Stomach smooth muscle (tissue), 2 donors: ENCODE results near the gene ISM1.
A peak's percentile ranks its signal among the peaks of the same experiment; 100 is the strongest.

Source experiments
- H3K27ac ChIP-seq: one replicate; pipeline ENCODE4 v1.7.0; 2013; ENCODE audit warnings: mild to moderate bottlenecking, low read length, inconsistent platforms
- H3K27me3 ChIP-seq, 2 donors: one replicate each; pipeline ENCODE4 v1.7.0; 2013; ENCODE audit warnings: low read length in 2 of 2; ENCODE audit not compliant: insufficient read depth in 2 of 2, control insufficient read depth in 1 of 2
- H3K36me3 ChIP-seq, 2 donors: one replicate each; pipeline ENCODE4 v1.7.0; 2013; ENCODE audit warnings: low read length in 2 of 2; ENCODE audit not compliant: control insufficient read depth in 2 of 2, insufficient read depth in 2 of 2
- H3K4me1 ChIP-seq: one replicate; pipeline ENCODE4 v1.7.0; 2013; ENCODE audit warnings: low read length; ENCODE audit not compliant: control insufficient read depth, insufficient read depth
- H3K4me3 ChIP-seq, 2 donors: one replicate each; pipeline ENCODE4 v1.7.0; 2013; ENCODE audit warnings: low read length in 2 of 2
- H3K9ac ChIP-seq, 2 donors: one replicate each; pipeline ENCODE4 v1.7.0; 2013; ENCODE audit warnings: low read length in 2 of 2, mild to moderate bottlenecking in 1 of 2
- H3K9me3 ChIP-seq, 2 donors: one replicate each; pipeline ENCODE4 v1.7.0; 2013; ENCODE audit warnings: low read length in 2 of 2; ENCODE audit not compliant: control insufficient read depth in 2 of 2
- donor health status: healthy.
- donor health status: Pancreatic carcinoma.

Gene ISM1

GRCh38 chr20:13313201-13313600 is 92.1 kb downstream of the ISM1 start:
- Histone ChIP-seq H3K27me3 (no peaks in the 10 kb centered on the region), H3K27ac (no peak overlapping the region), H3K9me3 (no peaks in the 10 kb centered on the region), H3K4me1 (no peaks in the 10 kb centered on the region), H3K4me3 (no peak overlapping the region), H3K9ac (no peak overlapping the region), H3K36me3 (no peaks in the 10 kb centered on the region)

GRCh38 chr20:13317439-13317838 is 96.4 kb downstream of the ISM1 start:
- Histone ChIP-seq H3K27me3 (no peaks in the 10 kb centered on the region), H3K9me3 (no peaks in the 10 kb centered on the region), H3K27ac (no peak overlapping the region), H3K4me3 (no peak overlapping the region), H3K9ac (no peak overlapping the region), H3K4me1 (peaks cover 5% of the 10 kb centered on the region), H3K36me3 (no peaks in the 10 kb centered on the region)

- H3K36me3 ChIP-seq, result no peaks in the 10 kb centered on the region
Measured at GRCh38 chr20:13318871-13319521, 97.9 kb downstream of the ISM1 start.

GRCh38 chr20:13320702-13321101 is 99.6 kb downstream of the ISM1 start:
- H3K4me3 ChIP-seq, result no peak overlapping the region
- peaks cover 5% of the 10 kb centered on the region for H3K4me1 ChIP-seq
- no peaks in the 10 kb centered on the region for H3K36me3 ChIP-seq
- H3K27ac ChIP-seq, result no peak overlapping the region
- no peaks in the 10 kb centered on the region for H3K27me3 ChIP-seq
- no peak overlapping the region for H3K9ac ChIP-seq
- no peaks in the 10 kb centered on the region for H3K9me3 ChIP-seq

More at GRCh38 chr20:13318871-13319521, 97.9 kb downstream of the ISM1 start:
- H3K9ac ChIP-seq, result no peak overlapping the region
- H3K27ac ChIP-seq, result no peak overlapping the region
- H3K27me3 ChIP-seq, result no peaks in the 10 kb centered on the region
- no peaks in the 10 kb centered on the region for H3K9me3 ChIP-seq
- no peak overlapping the region for H3K4me3 ChIP-seq
- H3K4me1 ChIP-seq, result peaks cover 5% of the 10 kb centered on the region

GRCh38 chr20:13321416-13321815 is 100.3 kb downstream of the ISM1 start:
- Histone ChIP-seq H3K4me3 (no peak overlapping the region), H3K27me3 (no peaks in the 10 kb centered on the region), H3K36me3 (no peaks in the 10 kb centered on the region), H3K9ac (no peak overlapping the region), H3K4me1 (peaks cover 5% of the 10 kb centered on the region), H3K27ac (peak overlapping the region; percentile 46), H3K9me3 (no peaks in the 10 kb centered on the region)

GRCh38 chr20:13322198-13322597 is 101.1 kb downstream of the ISM1 start:
- Histone ChIP-seq H3K4me1 (peaks cover 5% of the 10 kb centered on the region), H3K27me3 (no peaks in the 10 kb centered on the region), H3K36me3 (no peaks in the 10 kb centered on the region), H3K4me3 (peak overlapping the region in 1 of 2 donors; percentile 20), H3K9ac (no peak overlapping the region), H3K27ac (peak overlapping the region; percentile 32), H3K9me3 (no peaks in the 10 kb centered on the region)

- H3K9ac ChIP-seq, result no peak overlapping the region
- no peaks in the 10 kb centered on the region for H3K9me3 ChIP-seq
- H3K4me3 ChIP-seq, result no peak overlapping the region
- H3K27me3 ChIP-seq, result no peaks in the 10 kb centered on the region
- peaks cover 5% of the 10 kb centered on the region for H3K4me1 ChIP-seq
- H3K27ac ChIP-seq, result peak overlapping the region; percentile 32
- H3K36me3 ChIP-seq, result no peaks in the 10 kb centered on the region
Measured at GRCh38 chr20:13322621-13323020, 101.5 kb downstream of the ISM1 start.

GRCh38 chr20:13325033-13325432 is 104.0 kb downstream of the ISM1 start:
- Histone ChIP-seq H3K4me3 (no peak overlapping the region), H3K9ac (no peak overlapping the region), H3K4me1 (peaks cover 5% of the 10 kb centered on the region), H3K27ac (no peak overlapping the region), H3K9me3 (no peaks in the 10 kb centered on the region), H3K27me3 (no peaks in the 10 kb centered on the region), H3K36me3 (no peaks in the 10 kb centered on the region)

- Histone ChIP-seq H3K9ac (no peak overlapping the region), H3K36me3 (no peaks in the 10 kb centered on the region), H3K4me1 (peaks cover 5% of the 10 kb centered on the region), H3K27ac (no peak overlapping the region), H3K9me3 (no peaks in the 10 kb centered on the region), H3K27me3 (no peaks in the 10 kb centered on the region), H3K4me3 (no peak overlapping the region)
Measured at GRCh38 chr20:13325796-13326340, 104.8 kb downstream of the ISM1 start.

- Histone ChIP-seq H3K36me3 (no peaks in the 10 kb centered on the region), H3K4me3 (no peak overlapping the region), H3K27ac (no peak overlapping the region), H3K27me3 (no peaks in the 10 kb centered on the region), H3K4me1 (peaks cover 6% of the 10 kb centered on the region), H3K9ac (no peak overlapping the region), H3K9me3 (no peaks in the 10 kb centered on the region)
Measured at GRCh38 chr20:13331536-13331935, 110.5 kb downstream of the ISM1 start.

- Histone ChIP-seq H3K27me3 (no peaks in the 10 kb centered on the region), H3K27ac (peak overlapping the region; percentile 42), H3K36me3 (no peaks in the 10 kb centered on the region), H3K4me3 (no peak overlapping the region), H3K9ac (no peak overlapping the region), H3K9me3 (no peaks in the 10 kb centered on the region), H3K4me1 (peaks cover 6% of the 10 kb centered on the region)
Measured at GRCh38 chr20:13333036-13333435, 112.0 kb downstream of the ISM1 start.
